Measurements from ENCODE around the gene SLC12A5. TPM values are rescaled to one million over a fixed set of nuclear protein-coding genes. Genes with fewer than 3 reads are reported as not detected.
"Not testable (repeated sequence)": the region's sequence is repeated elsewhere in the genome, so short reads cannot be mapped to it uniquely, and the experiment has no call there.

The SLC12A5 gene
- polyA plus RNA-seq, 2 of the 4 experiments (the other 2 are of a cell fraction): 3.0 to 10.8 TPM

DNA sequence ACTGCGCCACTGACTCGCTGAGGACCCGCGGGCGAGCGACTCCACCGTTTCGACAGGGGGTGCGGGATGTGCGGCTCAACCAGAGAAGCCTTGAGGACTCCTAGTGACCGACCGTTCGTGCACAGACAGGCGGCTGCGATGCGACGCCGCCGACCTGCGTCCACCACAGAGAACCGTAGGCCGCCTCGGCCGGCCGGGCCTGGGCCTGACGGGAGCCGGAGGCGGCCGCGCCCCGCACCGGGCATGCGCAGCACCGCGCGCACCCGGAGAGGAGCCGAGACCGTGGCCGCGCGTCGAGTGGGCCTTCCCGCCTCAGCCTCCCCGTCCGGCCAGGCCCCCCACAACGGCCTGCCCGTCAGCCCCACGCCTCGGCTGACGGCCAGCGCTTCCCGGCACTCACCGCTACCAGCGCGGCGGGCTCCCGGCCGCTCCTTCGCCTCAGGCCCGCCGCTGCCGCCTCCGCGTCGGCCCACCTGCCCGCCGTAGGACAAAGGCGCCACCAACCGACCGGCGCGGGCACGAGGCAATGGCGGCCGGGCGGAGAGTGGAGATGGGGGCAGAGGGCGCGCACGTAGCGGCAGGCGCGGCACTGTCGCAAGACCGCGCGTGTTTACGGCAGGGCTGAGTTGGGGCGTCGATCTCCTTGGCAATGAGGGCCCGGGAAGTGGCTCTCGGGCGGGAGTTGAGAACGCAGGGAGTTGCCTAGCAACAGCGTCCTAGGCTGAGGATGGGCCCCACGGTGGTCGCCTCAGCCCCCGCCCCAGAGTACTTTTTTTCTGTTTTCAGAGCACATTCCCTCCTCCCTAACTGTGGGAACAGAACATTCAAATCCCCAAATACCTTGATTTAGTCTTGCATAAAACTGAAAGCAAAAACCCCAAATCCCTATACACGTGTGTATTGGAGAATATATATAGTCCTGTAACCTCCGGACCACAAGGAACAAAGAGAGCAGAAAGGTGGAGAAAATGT lies 60.7 kb downstream of the SLC12A5 start, which contains the start of gene NCOA5:
Gene NCOA5 (minus strand): TSS at position 546 of the 972 bp plus-strand sequence. CDS start 10,538 bp downstream, outside the sequence.
- no peak for FAIRE-seq
- CTCF ChIA-PET: interaction anchor here (0.6 to 2.4 kb wide), 7 partner anchors 11 to 1301 kb away, joined by 3 to 29 read pairs (median 5); no protein-coding TSS in a partner anchor

DNA sequence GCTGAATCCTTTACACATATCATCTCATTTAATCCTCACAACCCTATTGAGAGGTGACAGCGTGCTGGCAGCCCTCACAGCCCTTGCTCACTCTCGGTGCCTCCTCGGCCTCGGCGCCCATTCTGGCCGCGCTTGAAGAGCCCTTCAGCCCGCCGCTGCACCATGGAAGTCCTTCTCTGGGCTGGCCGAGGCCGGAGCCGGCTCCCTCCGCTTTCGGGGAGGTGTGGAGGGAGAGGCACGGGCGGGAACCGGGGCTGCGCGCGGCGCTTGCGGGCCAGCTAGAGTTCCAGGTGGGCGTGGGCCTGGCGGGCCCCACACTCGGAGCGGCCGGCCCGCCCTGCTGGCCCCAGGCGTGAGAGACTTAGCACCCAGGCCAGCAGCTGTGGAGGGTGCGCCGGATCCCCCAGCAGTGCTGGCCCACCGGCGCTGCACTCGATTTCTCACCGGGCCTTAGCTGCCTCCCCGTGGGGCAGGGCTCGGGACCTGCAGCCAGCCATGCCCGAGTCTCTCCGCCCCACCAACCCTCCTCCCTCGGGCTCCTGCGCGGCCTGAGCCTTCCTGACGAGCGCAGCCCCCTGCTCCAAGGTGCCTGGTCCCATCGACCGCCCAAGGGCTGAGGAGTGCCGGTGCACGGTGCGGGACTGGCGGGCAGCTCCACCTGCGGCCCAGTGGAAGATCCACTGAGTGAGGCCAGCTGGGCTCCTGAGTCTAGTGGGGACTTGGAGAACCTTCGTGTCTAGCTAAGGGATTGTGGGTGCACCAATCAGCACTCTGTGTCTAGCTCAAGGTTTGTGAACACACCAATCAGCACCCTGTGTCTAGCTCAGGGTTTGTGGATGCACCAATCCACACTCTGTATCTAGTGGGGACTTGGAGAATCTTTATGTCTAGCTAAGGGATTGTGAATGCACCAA lies 62.9 kb downstream of the SLC12A5 start:
- FAIRE-seq; H3K27ac ChIP-seq; POLR2A ChIA-PET; ATAC-seq; H3K4me3 ChIP-seq; H3K4me2 ChIP-seq; DNase-seq (ENCODE audit: low read depth in 1 of 2, low spot score in 1 of 2); H3K9me3 ChIP-seq: not testable (repeated sequence)
- H3K4me1 ChIP-seq: peaks cover 16% of the 10 kb centered on the region
- CTCF ChIA-PET: interaction anchor here (1.2 to 1.7 kb wide), 3 partner anchors 15 to 216 kb away, joined by 3 to 5 read pairs (median 3); no protein-coding TSS in a partner anchor
- WGBS (ENCODE audit: missing lambda C conversion rate): 89% methylated on average over 37 of the region's 52 CpGs

More for the DNA sequence above, 60.7 kb downstream of the SLC12A5 start, which contains the start of gene NCOA5:
- TF ChIP-seq EP300 (IDR thresholded peaks at IDR 0.05): no peak
- TF ChIP-seq ZFP36 (IDR thresholded peaks at IDR 0.05; ENCODE audit: borderline replicate concordance, partially characterized antibody): no peak
- no peak for TF ChIP-seq TFCP2L1 (CRISPR knock-in tag; IDR thresholded peaks at IDR 0.05)
- TF ChIP-seq, protein P1, sequence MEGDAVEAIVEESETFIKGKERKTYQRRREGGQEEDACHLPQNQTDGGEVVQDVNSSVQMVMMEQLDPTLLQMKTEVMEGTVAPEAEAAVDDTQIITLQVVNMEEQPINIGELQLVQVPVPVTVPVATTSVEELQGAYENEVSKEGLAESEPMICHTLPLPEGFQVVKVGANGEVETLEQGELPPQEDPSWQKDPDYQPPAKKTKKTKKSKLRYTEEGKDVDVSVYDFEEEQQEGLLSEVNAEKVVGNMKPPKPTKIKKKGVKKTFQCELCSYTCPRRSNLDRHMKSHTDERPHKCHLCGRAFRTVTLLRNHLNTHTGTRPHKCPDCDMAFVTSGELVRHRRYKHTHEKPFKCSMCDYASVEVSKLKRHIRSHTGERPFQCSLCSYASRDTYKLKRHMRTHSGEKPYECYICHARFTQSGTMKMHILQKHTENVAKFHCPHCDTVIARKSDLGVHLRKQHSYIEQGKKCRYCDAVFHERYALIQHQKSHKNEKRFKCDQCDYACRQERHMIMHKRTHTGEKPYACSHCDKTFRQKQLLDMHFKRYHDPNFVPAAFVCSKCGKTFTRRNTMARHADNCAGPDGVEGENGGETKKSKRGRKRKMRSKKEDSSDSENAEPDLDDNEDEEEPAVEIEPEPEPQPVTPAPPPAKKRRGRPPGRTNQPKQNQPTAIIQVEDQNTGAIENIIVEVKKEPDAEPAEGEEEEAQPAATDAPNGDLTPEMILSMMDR (IDR thresholded peaks at IDR 0.05): peak; percentile 39; the same call in 1 of the 3 replicates
- TF ChIP-seq SMC3 (IDR thresholded peaks at IDR 0.05): peak; percentile 14; the same call in 1 of the 3 replicates
- TF ChIP-seq, protein P2, sequence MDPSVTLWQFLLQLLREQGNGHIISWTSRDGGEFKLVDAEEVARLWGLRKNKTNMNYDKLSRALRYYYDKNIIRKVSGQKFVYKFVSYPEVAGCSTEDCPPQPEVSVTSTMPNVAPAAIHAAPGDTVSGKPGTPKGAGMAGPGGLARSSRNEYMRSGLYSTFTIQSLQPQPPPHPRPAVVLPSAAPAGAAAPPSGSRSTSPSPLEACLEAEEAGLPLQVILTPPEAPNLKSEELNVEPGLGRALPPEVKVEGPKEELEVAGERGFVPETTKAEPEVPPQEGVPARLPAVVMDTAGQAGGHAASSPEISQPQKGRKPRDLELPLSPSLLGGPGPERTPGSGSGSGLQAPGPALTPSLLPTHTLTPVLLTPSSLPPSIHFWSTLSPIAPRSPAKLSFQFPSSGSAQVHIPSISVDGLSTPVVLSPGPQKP (IDR thresholded peaks at IDR 0.05; ENCODE audit: low read depth, low read length): no peak
- peak; percentile 92 to 98 for TF ChIP-seq JUN (IDR thresholded peaks at IDR 0.05)
- TF ChIP-seq ZSCAN20 (CRISPR knock-in tag; IDR thresholded peaks at IDR 0.05): no peak
- TF ChIP-seq, protein P3, sequence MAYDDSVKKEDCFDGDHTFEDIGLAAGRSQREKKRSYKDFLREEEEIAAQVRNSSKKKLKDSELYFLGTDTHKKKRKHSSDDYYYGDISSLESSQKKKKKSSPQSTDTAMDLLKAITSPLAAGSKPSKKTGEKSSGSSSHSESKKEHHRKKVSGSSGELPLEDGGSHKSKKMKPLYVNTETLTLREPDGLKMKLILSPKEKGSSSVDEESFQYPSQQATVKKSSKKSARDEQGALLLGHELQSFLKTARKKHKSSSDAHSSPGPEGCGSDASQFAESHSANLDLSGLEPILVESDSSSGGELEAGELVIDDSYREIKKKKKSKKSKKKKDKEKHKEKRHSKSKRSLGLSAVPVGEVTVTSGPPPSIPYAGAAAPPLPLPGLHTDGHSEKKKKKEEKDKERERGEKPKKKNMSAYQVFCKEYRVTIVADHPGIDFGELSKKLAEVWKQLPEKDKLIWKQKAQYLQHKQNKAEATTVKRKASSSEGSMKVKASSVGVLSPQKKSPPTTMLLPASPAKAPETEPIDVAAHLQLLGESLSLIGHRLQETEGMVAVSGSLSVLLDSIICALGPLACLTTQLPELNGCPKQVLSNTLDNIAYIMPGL (CRISPR knock-in tag; IDR thresholded peaks at IDR 0.05; ENCODE audit: borderline replicate concordance): no peak
- TF ChIP-seq, protein P4, sequence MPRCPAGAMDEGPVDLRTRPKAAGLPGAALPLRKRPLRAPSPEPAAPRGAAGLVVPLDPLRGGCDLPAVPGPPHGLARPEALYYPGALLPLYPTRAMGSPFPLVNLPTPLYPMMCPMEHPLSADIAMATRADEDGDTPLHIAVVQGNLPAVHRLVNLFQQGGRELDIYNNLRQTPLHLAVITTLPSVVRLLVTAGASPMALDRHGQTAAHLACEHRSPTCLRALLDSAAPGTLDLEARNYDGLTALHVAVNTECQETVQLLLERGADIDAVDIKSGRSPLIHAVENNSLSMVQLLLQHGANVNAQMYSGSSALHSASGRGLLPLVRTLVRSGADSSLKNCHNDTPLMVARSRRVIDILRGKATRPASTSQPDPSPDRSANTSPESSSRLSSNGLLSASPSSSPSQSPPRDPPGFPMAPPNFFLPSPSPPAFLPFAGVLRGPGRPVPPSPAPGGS (IDR thresholded peaks at IDR 0.05): peak; percentile 95; the same call in 2 of the 3 replicates
- TF ChIP-seq, protein P5, sequence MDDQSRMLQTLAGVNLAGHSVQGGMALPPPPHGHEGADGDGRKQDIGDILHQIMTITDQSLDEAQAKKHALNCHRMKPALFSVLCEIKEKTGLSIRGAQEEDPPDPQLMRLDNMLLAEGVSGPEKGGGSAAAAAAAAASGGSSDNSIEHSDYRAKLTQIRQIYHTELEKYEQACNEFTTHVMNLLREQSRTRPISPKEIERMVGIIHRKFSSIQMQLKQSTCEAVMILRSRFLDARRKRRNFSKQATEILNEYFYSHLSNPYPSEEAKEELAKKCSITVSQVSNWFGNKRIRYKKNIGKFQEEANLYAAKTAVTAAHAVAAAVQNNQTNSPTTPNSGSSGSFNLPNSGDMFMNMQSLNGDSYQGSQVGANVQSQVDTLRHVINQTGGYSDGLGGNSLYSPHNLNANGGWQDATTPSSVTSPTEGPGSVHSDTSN (IDR thresholded peaks at IDR 0.05): peak; percentile 31; the same call in 1 of the 2 replicates
- 0 out of 2 replicates have a peak, but pooled peaks have one; percentile 51 for TF ChIP-seq NPAS2 (CRISPR knock-in tag; IDR thresholded peaks at IDR 0.05; ENCODE audit: borderline replicate concordance)
- no peak for TF ChIP-seq FOSB (CRISPR knock-in tag; IDR thresholded peaks at IDR 0.05)
- TF ChIP-seq, protein P6, sequence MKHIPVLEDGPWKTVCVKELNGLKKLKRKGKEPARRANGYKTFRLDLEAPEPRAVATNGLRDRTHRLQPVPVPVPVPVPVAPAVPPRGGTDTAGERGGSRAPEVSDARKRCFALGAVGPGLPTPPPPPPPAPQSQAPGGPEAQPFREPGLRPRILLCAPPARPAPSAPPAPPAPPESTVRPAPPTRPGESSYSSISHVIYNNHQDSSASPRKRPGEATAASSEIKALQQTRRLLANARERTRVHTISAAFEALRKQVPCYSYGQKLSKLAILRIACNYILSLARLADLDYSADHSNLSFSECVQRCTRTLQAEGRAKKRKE (CRISPR knock-in tag; IDR thresholded peaks at IDR 0.05; ENCODE audit: low read depth): 0 out of 2 replicates have a peak, but pooled peaks have one; percentile 16
- TF ChIP-seq PHF8 (IDR thresholded peaks at IDR 0.05; ENCODE audit: borderline replicate concordance, low read depth): peak; percentile 98
- TF ChIP-seq, protein P7, sequence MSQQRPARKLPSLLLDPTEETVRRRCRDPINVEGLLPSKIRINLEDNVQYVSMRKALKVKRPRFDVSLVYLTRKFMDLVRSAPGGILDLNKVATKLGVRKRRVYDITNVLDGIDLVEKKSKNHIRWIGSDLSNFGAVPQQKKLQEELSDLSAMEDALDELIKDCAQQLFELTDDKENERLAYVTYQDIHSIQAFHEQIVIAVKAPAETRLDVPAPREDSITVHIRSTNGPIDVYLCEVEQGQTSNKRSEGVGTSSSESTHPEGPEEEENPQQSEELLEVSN (IDR thresholded peaks at IDR 0.05; ENCODE audit: borderline replicate concordance, low read depth): 0 out of 2 replicates have a peak, but pooled peaks have one; percentile 51
- peak; percentile 92 for TF ChIP-seq MYC (IDR thresholded peaks at IDR 0.05; ENCODE audit: borderline replicate concordance, low read length)
- no peak for TF ChIP-seq CHD4 (IDR thresholded peaks at IDR 0.05; ENCODE audit: borderline replicate concordance)
- peak; percentile 83 for TF ChIP-seq HOXB5 (CRISPR knock-in tag; IDR thresholded peaks at IDR 0.05)
- TF ChIP-seq GATA3 (IDR thresholded peaks at IDR 0.05; ENCODE audit: borderline replicate concordance): peak; percentile 64
- TF ChIP-seq POLR2A (IDR thresholded peaks at IDR 0.05; ENCODE audit: low read length): peak; percentile 79
- TF ChIP-seq HOXB13 (CRISPR knock-in tag; IDR thresholded peaks at IDR 0.05; ENCODE audit: low read depth): 0 out of 2 replicates have a peak, but pooled peaks have one; percentile 59
- peak; percentile 22 to 39; a peak in 2 of 4 replicates for TF ChIP-seq CEBPB (IDR thresholded peaks at IDR 0.05)
- no peak for TF ChIP-seq ZNF302 (CRISPR knock-in tag; IDR thresholded peaks at IDR 0.05)
- TF ChIP-seq, protein P8, sequence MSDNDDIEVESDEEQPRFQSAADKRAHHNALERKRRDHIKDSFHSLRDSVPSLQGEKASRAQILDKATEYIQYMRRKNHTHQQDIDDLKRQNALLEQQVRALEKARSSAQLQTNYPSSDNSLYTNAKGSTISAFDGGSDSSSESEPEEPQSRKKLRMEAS (IDR thresholded peaks at IDR 0.05): peak; percentile 93
- peak; percentile 73; the same call in 1 of the 2 replicates for TF ChIP-seq MAZ (IDR thresholded peaks at IDR 0.05; ENCODE audit: borderline replicate concordance, low read depth, low read length)
- TF ChIP-seq RAD21 (conservative IDR thresholded peaks at IDR 0.05 in 1 of 2, IDR thresholded peaks at IDR 0.05 in 1 of 2): peak; percentile 23 to 41; a peak in 1 of 5 replicates
- POLR2A ChIA-PET: interaction anchor here (1.0 kb wide), 1 partner anchor 67 kb away, joined by 3 read pairs; no protein-coding TSS in a partner anchor
- H3K4me1 ChIP-seq: peaks cover 38% of the 10 kb centered on the region
- H3K27ac ChIP-seq: peak within 1 kb of the TSS; percentile 97 to 98
- whole genome bisulfite sequencing (ENCODE audit: missing lambda C conversion rate): 2% methylated on average over 48 of the region's 100 CpGs
- ATAC-seq: peak; percentile 92 to 93
- no peaks in the 10 kb centered on the region for H3K9me3 ChIP-seq
- DNase-seq (ENCODE audit: low read depth in 1 of 2, low spot score in 1 of 2): peak; percentile 91 to 98
- H3K4me3 ChIP-seq: peak within 1 kb of the TSS; percentile 70
- peak within 1 kb of the TSS; percentile 77 for H3K4me2 ChIP-seq
